DND-41 (cell line): ENCODE measurements around the gene TRIM47.

ENCODE experiments used
- ATAC-seq: fragments of 200-7000 bp; cut with Tn5 transposase; 3 replicates; pipeline ENCODE4 v1.9.1; 2021; ENCODE audit warnings: low read depth; ENCODE audit not compliant: insufficient read depth
- DNase-seq: peaks from one replicate; pipeline ENCODE4 v3.0.0-alpha.2; 2020
- H2AFZ ChIP-seq: 2 replicates; pipeline ENCODE4 v1.6.0; 2012; ENCODE audit warnings: low read depth, low read length
- H3K27ac ChIP-seq: 2 replicates; pipeline ENCODE4 v1.5.1; 2012; ENCODE audit warnings: low read length, inconsistent platforms
- H3K27me3 ChIP-seq: fragments of 200-600 bp; sonication (generic); 2 replicates; pipeline ENCODE4 v1.6.0; 2012; ENCODE audit warnings: low read length, mild to moderate bottlenecking, inconsistent platforms; ENCODE audit not compliant: insufficient read depth, poor library complexity
- H3K36me3 ChIP-seq: 2 replicates; pipeline ENCODE4 v1.5.1; 2012; ENCODE audit warnings: low read length, inconsistent platforms; ENCODE audit not compliant: insufficient read depth
- H3K4me1 ChIP-seq: 2 replicates; pipeline ENCODE4 v1.5.1; 2012; ENCODE audit warnings: mild to moderate bottlenecking, low read length; ENCODE audit not compliant: insufficient read depth
- H3K4me2 ChIP-seq: 2 replicates; pipeline ENCODE4 v1.6.0; 2012; ENCODE audit warnings: mild to moderate bottlenecking, moderate library complexity, low read length, inconsistent platforms; ENCODE audit not compliant: insufficient read depth
- H3K4me3 ChIP-seq, 2 experiments: fragments of 200-600 bp in 1 of 2; shearing (Covaris generic) in 1 of 2; 2 replicates each; pipeline ENCODE4 v1.5.1; 2012 to 2016; ENCODE audit warnings: inconsistent platforms in 2 of 2, low read length in 2 of 2, mild to moderate bottlenecking in 2 of 2, low read depth in 1 of 2, moderate library complexity in 1 of 2
- H3K79me2 ChIP-seq: 2 replicates; pipeline ENCODE4 v1.6.0; 2012; ENCODE audit warnings: low read length, inconsistent platforms; ENCODE audit not compliant: insufficient read depth
- H3K9ac ChIP-seq: 2 replicates; pipeline ENCODE4 v1.6.0; 2012; ENCODE audit warnings: low read depth, mild to moderate bottlenecking, inconsistent platforms, low read length, moderate library complexity
- H3K9me3 ChIP-seq: 2 replicates; pipeline ENCODE4 v1.5.1; 2012; ENCODE audit warnings: low read length, moderate library complexity, mild to moderate bottlenecking, inconsistent platforms; ENCODE audit not compliant: insufficient read depth, severe bottlenecking
- H4K20me1 ChIP-seq: 2 replicates; pipeline ENCODE4 v1.6.0; 2012; ENCODE audit warnings: low read length; ENCODE audit not compliant: insufficient read depth
- EZH2 ChIP-seq: IDR thresholded peaks from 3 replicates; pipeline ENCODE4 v1.6.1; 2012; ENCODE audit warnings: borderline replicate concordance, low read depth, mild to moderate bottlenecking, moderate library complexity, low read length, inconsistent platforms; ENCODE audit not compliant: severe bottlenecking
- TF ChIP-seq, protein P1 (sequence below): IDR thresholded peaks from 2 replicates; pipeline ENCODE4 v1.5.1; 2012; ENCODE audit warnings: borderline replicate concordance, low read length, moderate library complexity, mild to moderate bottlenecking; ENCODE audit not compliant: poor library complexity, severe bottlenecking; ENCODE audit errors: extremely low read depth

Gene TRIM47

GRCh38 chr17:75901727-75902126 lies 23.3 kb upstream of the TRIM47 start:
- ATAC-seq = no peak
- H3K4me3 ChIP-seq = no peak overlapping the region
- H3K27ac ChIP-seq = no peak overlapping the region
- H2AFZ ChIP-seq = no peak overlapping the region
- no peaks in the 10 kb centered on the region for H3K9me3 ChIP-seq
- TF ChIP-seq EZH2 = no peak
- TF ChIP-seq, protein P1, sequence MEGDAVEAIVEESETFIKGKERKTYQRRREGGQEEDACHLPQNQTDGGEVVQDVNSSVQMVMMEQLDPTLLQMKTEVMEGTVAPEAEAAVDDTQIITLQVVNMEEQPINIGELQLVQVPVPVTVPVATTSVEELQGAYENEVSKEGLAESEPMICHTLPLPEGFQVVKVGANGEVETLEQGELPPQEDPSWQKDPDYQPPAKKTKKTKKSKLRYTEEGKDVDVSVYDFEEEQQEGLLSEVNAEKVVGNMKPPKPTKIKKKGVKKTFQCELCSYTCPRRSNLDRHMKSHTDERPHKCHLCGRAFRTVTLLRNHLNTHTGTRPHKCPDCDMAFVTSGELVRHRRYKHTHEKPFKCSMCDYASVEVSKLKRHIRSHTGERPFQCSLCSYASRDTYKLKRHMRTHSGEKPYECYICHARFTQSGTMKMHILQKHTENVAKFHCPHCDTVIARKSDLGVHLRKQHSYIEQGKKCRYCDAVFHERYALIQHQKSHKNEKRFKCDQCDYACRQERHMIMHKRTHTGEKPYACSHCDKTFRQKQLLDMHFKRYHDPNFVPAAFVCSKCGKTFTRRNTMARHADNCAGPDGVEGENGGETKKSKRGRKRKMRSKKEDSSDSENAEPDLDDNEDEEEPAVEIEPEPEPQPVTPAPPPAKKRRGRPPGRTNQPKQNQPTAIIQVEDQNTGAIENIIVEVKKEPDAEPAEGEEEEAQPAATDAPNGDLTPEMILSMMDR = no peak
- H3K36me3 ChIP-seq = peaks cover 58% of the 10 kb centered on the region
- H3K4me1 ChIP-seq = peaks cover 38% of the 10 kb centered on the region
- no peak overlapping the region for H3K4me2 ChIP-seq
- H3K27me3 ChIP-seq = no peaks in the 10 kb centered on the region
- H4K20me1 ChIP-seq = no peaks in the 10 kb centered on the region
- H3K9ac ChIP-seq = no peak overlapping the region
- peaks cover 29% of the 10 kb centered on the region for H3K79me2 ChIP-seq
- no peak for DNase-seq

GRCh38 chr17:75900691-75901533 lies 22.5 kb upstream of the TRIM47 start:
- Histone ChIP-seq H3K4me2 (no peak overlapping the region), H3K4me3 (no peak overlapping the region), H3K27me3 (no peaks in the 10 kb centered on the region), H3K79me2 (peaks cover 35% of the 10 kb centered on the region), H3K9ac (no peak overlapping the region), H3K27ac (no peak overlapping the region), H3K36me3 (peaks cover 58% of the 10 kb centered on the region), H4K20me1 (no peaks in the 10 kb centered on the region), H3K9me3 (no peaks in the 10 kb centered on the region), H2AFZ (no peak overlapping the region), H3K4me1 (peaks cover 35% of the 10 kb centered on the region)
- no peak for TF ChIP-seq EZH2
- TF ChIP-seq, protein P1 = no peak
- DNase-seq = no peak
- ATAC-seq = no peak

GRCh38 chr17:75899767-75900468 lies 21.5 kb upstream of the TRIM47 start:
- H3K79me2 ChIP-seq = peaks cover 39% of the 10 kb centered on the region
- no peak overlapping the region for H3K27ac ChIP-seq
- peaks cover 35% of the 10 kb centered on the region for H3K4me1 ChIP-seq
- TF ChIP-seq EZH2 = no peak
- TF ChIP-seq, protein P1 = no peak
- peaks cover 59% of the 10 kb centered on the region for H3K36me3 ChIP-seq
- no peak overlapping the region for H3K4me3 ChIP-seq
- ATAC-seq (no peak), DNase-seq (no peak)
- no peaks in the 10 kb centered on the region for H3K27me3 ChIP-seq
- H4K20me1 ChIP-seq = peaks cover 8% of the 10 kb centered on the region
- no peaks in the 10 kb centered on the region for H3K9me3 ChIP-seq
- H3K9ac ChIP-seq = no peak overlapping the region
- no peak overlapping the region for H3K4me2 ChIP-seq
- no peak overlapping the region for H2AFZ ChIP-seq
